AG09309 (cell line): ENCODE measurements around the gene PHYHD1.

Source experiments
- DNase-seq: peaks from one replicate; pipeline ENCODE4 v3.0.0-alpha.2; 2010; ENCODE audit warnings: low read depth
- H3K4me3 ChIP-seq: 2 replicates; pipeline ENCODE4 v1.5.1; 2011; ENCODE audit warnings: mild to moderate bottlenecking, low read depth, low read length, moderate library complexity; ENCODE audit not compliant: control insufficient read depth
- TF ChIP-seq, protein P1 (sequence below): IDR thresholded peaks from 2 replicates; pipeline ENCODE4 v1.5.1; 2011; ENCODE audit warnings: mild to moderate bottlenecking, low read depth, low read length, inconsistent platforms; ENCODE audit not compliant: insufficient read depth, control insufficient read depth; ENCODE audit errors: missing control alignments

The PHYHD1 gene

DNA sequence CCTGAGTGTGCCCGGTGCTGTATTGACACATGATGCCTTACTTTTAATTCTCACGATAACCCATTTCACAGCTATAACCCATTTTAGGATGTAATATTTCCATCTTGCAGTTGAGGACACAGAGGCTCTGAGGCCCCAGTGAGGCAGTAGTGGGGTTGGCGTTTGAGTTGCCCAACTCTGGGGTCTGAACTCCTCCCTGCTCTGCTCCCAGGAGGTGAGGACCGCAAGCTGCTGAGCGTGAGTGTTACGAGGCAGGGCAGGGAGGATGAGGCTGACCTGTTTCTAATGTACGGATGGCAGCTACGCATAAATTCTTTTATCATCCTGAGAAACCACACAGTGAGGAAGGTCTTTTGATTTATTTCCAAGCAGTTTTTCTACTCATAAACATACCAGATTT lies 27.4 kb upstream of the PHYHD1 start:
- TF ChIP-seq, protein P1, sequence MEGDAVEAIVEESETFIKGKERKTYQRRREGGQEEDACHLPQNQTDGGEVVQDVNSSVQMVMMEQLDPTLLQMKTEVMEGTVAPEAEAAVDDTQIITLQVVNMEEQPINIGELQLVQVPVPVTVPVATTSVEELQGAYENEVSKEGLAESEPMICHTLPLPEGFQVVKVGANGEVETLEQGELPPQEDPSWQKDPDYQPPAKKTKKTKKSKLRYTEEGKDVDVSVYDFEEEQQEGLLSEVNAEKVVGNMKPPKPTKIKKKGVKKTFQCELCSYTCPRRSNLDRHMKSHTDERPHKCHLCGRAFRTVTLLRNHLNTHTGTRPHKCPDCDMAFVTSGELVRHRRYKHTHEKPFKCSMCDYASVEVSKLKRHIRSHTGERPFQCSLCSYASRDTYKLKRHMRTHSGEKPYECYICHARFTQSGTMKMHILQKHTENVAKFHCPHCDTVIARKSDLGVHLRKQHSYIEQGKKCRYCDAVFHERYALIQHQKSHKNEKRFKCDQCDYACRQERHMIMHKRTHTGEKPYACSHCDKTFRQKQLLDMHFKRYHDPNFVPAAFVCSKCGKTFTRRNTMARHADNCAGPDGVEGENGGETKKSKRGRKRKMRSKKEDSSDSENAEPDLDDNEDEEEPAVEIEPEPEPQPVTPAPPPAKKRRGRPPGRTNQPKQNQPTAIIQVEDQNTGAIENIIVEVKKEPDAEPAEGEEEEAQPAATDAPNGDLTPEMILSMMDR, result no peak
- no peak overlapping the region for H3K4me3 ChIP-seq
- DNase-seq, result no peak

DNA sequence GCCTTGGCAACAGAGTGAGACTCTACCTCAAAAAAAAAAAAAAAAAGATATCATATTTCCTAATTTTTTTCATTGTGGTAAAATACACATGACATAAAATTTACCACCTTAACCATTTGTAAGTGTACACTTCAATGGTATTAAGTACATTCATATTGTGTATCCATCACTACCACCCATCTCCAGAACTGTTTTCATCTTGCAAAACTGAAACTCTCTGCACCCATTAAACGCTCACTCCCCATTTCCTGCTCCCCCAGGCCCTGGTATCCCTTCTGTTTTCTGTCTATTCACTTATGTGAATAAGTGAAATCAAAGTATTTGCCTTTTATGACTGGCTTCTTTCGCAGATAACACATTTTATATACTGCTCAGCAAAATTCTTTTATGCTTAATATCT lies 26.0 kb upstream of the PHYHD1 start:
- H3K4me3 ChIP-seq, result no peak overlapping the region

DNA sequence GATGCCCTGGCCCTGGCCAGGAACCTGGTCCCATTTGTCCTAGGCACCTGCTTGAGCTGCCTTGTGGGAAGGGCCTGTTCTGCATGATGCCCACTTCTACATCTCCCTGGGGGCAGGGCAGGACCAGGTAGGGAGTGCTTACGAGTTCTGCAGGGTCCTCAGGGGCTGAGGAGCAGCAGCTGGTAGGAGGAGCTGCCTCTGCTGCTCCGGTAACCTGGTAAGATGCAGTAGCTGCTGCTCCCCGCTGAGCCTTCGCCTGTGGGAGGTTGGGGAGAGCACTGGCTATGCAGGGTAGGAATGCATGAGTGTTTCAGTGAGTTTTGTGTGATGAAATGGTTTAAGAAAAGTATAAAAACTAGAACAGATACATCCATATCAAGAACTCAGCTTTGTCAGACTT lies 25.2 kb upstream of the PHYHD1 start:
- TF ChIP-seq, protein P1, result no peak
- H3K4me3 ChIP-seq, result no peak overlapping the region
- no peak for DNase-seq

More for the DNA sequence above, 26.0 kb upstream of the PHYHD1 start:
- no peak for DNase-seq
- TF ChIP-seq, protein P1, result no peak

DNA sequence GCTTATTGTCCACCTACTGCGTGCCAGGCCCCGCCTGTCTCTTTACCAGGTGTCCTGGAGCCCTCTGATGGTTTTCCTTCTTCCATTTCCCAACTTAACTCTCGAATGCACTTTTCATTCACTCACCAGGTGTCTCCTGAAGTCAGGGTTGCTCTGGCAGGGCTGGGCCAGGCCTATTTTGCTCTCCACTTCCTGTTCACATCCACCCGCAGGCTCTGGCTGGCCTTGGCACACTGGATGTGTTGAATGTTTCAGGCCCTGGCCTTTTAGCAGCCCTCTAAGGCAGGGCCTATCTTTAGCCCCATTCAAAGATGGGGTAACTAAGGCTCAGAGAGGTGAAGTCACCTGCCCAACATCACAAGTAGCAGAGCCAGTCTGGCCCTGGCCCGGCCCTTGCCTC lies 22.4 kb upstream of the PHYHD1 start:
- no peak for DNase-seq
- TF ChIP-seq, protein P1, result no peak
- H3K4me3 ChIP-seq, result no peak overlapping the region

DNA sequence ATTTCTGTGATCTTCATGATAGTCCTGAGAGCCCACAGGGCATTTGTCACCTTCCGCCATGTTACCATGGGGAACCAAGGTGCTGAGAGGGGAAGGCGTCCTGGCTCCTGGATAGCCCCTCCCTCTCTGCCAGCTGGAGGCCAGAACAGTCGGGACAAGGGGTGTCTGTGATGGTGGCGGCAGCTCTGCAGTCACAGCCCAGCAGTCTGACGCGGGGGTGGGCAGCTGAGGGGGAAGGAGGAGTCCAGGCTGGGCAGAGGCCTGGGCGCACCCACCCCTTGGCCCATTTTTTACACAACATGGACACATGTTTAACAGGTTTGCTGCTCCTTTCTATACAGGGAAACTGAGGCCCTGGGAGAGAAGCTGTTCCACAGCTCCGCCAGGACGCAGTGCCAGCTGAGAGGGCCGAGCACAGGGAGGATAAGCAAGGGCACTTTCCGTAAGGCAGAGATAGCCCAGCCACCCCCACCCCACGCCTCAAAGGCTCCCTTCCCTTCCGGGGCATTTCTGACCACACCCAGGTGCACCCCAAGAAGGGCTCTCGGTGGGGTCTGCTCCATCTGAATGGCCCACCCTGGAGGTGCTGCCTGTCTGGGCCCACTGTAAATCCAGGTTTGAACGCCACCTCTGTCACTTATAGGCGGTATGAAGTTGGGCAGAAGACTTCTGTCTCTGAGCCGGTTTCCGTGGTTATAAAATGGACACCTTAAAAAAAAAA lies 21.8 kb upstream of the PHYHD1 start:
- TF ChIP-seq, protein P1, result no peak
- DNase-seq, result no peak

DNA sequence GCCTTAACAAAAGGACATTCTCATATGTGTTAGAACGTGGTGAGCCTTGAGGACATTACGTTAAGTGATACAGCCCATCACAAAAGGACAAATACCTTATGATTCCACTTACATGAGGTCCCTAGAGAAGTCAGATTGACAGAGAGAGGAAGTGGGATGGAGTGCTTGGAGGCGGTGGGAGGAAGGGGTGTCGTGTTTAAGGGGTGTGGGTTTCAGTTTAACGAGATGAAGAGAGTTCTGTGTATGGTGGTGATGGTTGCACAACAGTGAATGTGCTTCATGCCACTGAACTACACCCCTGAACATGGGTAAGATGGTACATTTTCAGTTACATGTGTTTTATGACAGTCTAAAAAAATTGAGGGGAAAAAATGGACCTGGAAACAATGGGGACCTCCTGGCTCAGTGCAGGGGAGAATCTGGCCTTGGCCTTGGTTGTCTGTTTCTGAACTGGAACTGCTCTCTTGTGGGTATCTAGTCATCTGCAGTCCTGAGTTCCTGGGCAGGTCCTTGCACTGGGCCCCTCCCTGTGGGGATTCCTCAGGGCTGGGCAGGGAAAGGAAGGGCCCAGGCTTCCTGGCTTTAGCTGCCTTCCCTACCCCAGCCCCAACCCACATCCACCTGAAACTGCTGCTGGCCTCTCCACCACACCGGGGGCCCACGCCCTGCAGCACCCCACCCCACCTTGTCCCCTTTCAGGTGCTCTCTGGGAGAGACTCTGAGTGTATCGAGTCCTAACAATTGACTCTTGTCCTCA lies 21.0 kb upstream of the PHYHD1 start:
- DNase-seq, result no peak
- H3K4me3 ChIP-seq, result no peak overlapping the region
- TF ChIP-seq, protein P1, result no peak

More for the DNA sequence above, 21.8 kb upstream of the PHYHD1 start:
- H3K4me3 ChIP-seq, result no peak overlapping the region
